GM21390 (cell line): ENCODE results near the gene ARID2.
A peak's percentile ranks its signal among the peaks of the same experiment; 100 is the strongest.

Source experiments
- ATAC-seq: cut with Tn5 transposase; IDR thresholded peaks from one replicate; pipeline ENCODE4 v1.9.1; 2021; ENCODE audit not compliant: unreplicated experiment

The ARID2 gene

GRCh38 chr12:45849289-45849688 is 119.8 kb downstream of the ARID2 start:
- no peak for ATAC-seq

GRCh38 chr12:45850302-45850701 is 120.8 kb downstream of the ARID2 start:
- no peak for ATAC-seq

GRCh38 chr12:45852508-45852907 is 123.0 kb downstream of the ARID2 start:
- ATAC-seq, result no peak

GRCh38 chr12:45853550-45853949 is 124.0 kb downstream of the ARID2 start:
- no peak for ATAC-seq

- no peak for ATAC-seq
Observed at GRCh38 chr12:45863332-45863731, 133.8 kb downstream of the ARID2 start.

GRCh38 chr12:45866299-45866698 is 136.8 kb downstream of the ARID2 start:
- no peak for ATAC-seq

- no peak for ATAC-seq
Observed at GRCh38 chr12:45872446-45872845, 142.9 kb downstream of the ARID2 start.

- no peak for ATAC-seq
Observed at GRCh38 chr12:45877069-45877468, 147.6 kb downstream of the ARID2 start.

GRCh38 chr12:45878630-45879255 is 149.2 kb downstream of the ARID2 start:
- no peak for ATAC-seq

GRCh38 chr12:45879363-45879895 is 149.9 kb downstream of the ARID2 start:
- ATAC-seq, result no peak

- no peak for ATAC-seq
Observed at GRCh38 chr12:45880533-45880932, 151.0 kb downstream of the ARID2 start.

GRCh38 chr12:45883187-45883586 is 153.7 kb downstream of the ARID2 start:
- ATAC-seq, result no peak

- no peak for ATAC-seq
Observed at GRCh38 chr12:45886685-45887084, 157.2 kb downstream of the ARID2 start.

GRCh38 chr12:45887544-45887943 is 158.0 kb downstream of the ARID2 start:
- ATAC-seq, result no peak

GRCh38 chr12:45890276-45890675 is 160.8 kb downstream of the ARID2 start:
- ATAC-seq, result no peak

- no peak for ATAC-seq
Observed at GRCh38 chr12:45893240-45893639, 163.7 kb downstream of the ARID2 start.

GRCh38 chr12:45895961-45896360 is 166.5 kb downstream of the ARID2 start:
- no peak for ATAC-seq

GRCh38 chr12:45898094-45898493 is 168.6 kb downstream of the ARID2 start:
- ATAC-seq, result no peak

GRCh38 chr12:45907955-45908354 is 178.4 kb downstream of the ARID2 start:
- peak; percentile 83 for ATAC-seq

- no peak for ATAC-seq
Observed at GRCh38 chr12:45909041-45909713, 179.7 kb downstream of the ARID2 start.

- no peak for ATAC-seq
Observed at GRCh38 chr12:45912774-45913173, 183.3 kb downstream of the ARID2 start.

GRCh38 chr12:45913631-45914030 is 184.1 kb downstream of the ARID2 start:
- ATAC-seq, result no peak

GRCh38 chr12:45914090-45914489 is 184.6 kb downstream of the ARID2 start:
- ATAC-seq, result no peak
